AG04449 (cell line): Measurements from ENCODE around the gene DIPK1B.

Experiments used
- CTCF ChIA-PET: fragments of 350-600 bp; formaldehyde crosslinking; extraction: SDS; loops from one replicate; lab custom pipeline; 2021; ENCODE audit warnings: antibody characterized with exemption; lab: Yijun Ruan, JAX
- POLR2A ChIA-PET: fragments of 400-600, 350-600 bp; formaldehyde crosslinking; extraction: SDS; loops from one replicate; lab custom pipeline; 2020; ENCODE audit warnings: antibody characterized with exemption, inconsistent platforms; lab: Yijun Ruan, JAX
- DNase-seq: peaks from one replicate; pipeline ENCODE4 v3.0.0-alpha.2; 2010; ENCODE audit warnings: low read depth, low spot score
- H3K4me3 ChIP-seq: 2 replicates; pipeline ENCODE4 v1.5.1; 2011; ENCODE audit warnings: low read depth, mild to moderate bottlenecking, control low read depth, low read length
- CTCF ChIP-seq: IDR thresholded peaks from one replicate; pipeline ENCODE4 v1.5.1; 2011; ENCODE audit warnings: mild to moderate bottlenecking, moderate library complexity, low read length, control low read depth, inconsistent platforms; ENCODE audit not compliant: insufficient read depth; ENCODE audit errors: missing control alignments

DIPK1B gene

GRCh38 chr9:136750526-136750925, 38.2 kb downstream of the DIPK1B start:
- CTCF ChIA-PET: interaction anchor here (1.8 to 3.1 kb wide), 4 partner anchors 9 to 23 kb away, joined by 6 to 19 read pairs (median 7); no protein-coding TSS in a partner anchor
- DNase-seq: no peak
- TF ChIP-seq CTCF: no peak
- H3K4me3 ChIP-seq: no peak overlapping the region
- POLR2A ChIA-PET: no interaction called here

GRCh38 chr9:136751244-136751643, 38.9 kb downstream of the DIPK1B start:
- POLR2A ChIA-PET: no interaction called here
- TF ChIP-seq CTCF: no peak
- no peak overlapping the region for H3K4me3 ChIP-seq
- CTCF ChIA-PET: interaction anchor here (1.0 to 3.1 kb wide), 5 partner anchors 9 to 24 kb away, joined by 3 to 19 read pairs (median 7); no protein-coding TSS in a partner anchor
- DNase-seq: no peak

GRCh38 chr9:136751814-136752213, 39.4 kb downstream of the DIPK1B start:
- TF ChIP-seq CTCF: no peak
- ChIA-PET POLR2A (no interaction called here), CTCF (interaction anchor here (1.0 to 3.1 kb wide), 5 partner anchors 8 to 24 kb away, joined by 3 to 19 read pairs (median 7); no protein-coding TSS in a partner anchor)

GRCh38 chr9:136753371-136754058, 41.1 kb downstream of the DIPK1B start:
- ChIA-PET POLR2A (no interaction called here), CTCF (no interaction called here)
- no peak for TF ChIP-seq CTCF
- no peak overlapping the region for H3K4me3 ChIP-seq
- DNase-seq: no peak

More at GRCh38 chr9:136751814-136752213, 39.4 kb downstream of the DIPK1B start:
- H3K4me3 ChIP-seq: no peak overlapping the region
- DNase-seq: no peak

GRCh38 chr9:136754059-136754572, 41.7 kb downstream of the DIPK1B start:
- CTCF ChIA-PET: interaction anchor here (0.6 to 1.7 kb wide), 3 partner anchors 10 to 18 kb away, joined by 3 to 5 read pairs (median 3); partner anchors contain the start of gene LCN15
- POLR2A ChIA-PET: interaction anchor here (1.0 kb wide), 1 partner anchor 26 kb away, joined by 4 read pairs; no protein-coding TSS in a partner anchor
- H3K4me3 ChIP-seq: no peak overlapping the region

More at GRCh38 chr9:136754059-136754572, 41.7 kb downstream of the DIPK1B start:
- no peak for TF ChIP-seq CTCF
- DNase-seq: no peak
